Lung (tissue), 12 donors: ENCODE measurements around the gene RUVBL2. TPM values are rescaled to one million over a fixed set of nuclear protein-coding genes. Genes with fewer than 3 reads are reported as not detected.

ENCODE experiments used
- ATAC-seq: fragments of 200-7000 bp; cut with Tn5 transposase; one replicate; pipeline ENCODE4 v1.9.1; 2020; ENCODE audit warnings: moderate number of reproducible peaks; ENCODE audit not compliant: insufficient read depth, low FRiP score
- DNase-seq, 3 donors: peaks; one replicate each; pipeline ENCODE4 v3.0.0-alpha.2; 2013 to 2017
- H3K27ac ChIP-seq, 2 donors: one replicate each; pipeline ENCODE4 v1.5.1; 2013; ENCODE audit warnings: mild to moderate bottlenecking in 2 of 2, moderate library complexity in 2 of 2, control low read depth in 1 of 2, inconsistent platforms in 1 of 2, low read depth in 1 of 2, low read length in 1 of 2
- H3K27me3 ChIP-seq, 3 donors: one replicate each; pipeline ENCODE4 v1.5.1; 2013; ENCODE audit warnings: low read length in 2 of 3; ENCODE audit not compliant: control insufficient read depth in 3 of 3, insufficient read depth in 3 of 3
- H3K36me3 ChIP-seq, 4 donors: one replicate each; pipeline ENCODE4 v1.5.1; 2013; ENCODE audit warnings: low read length in 4 of 4, mild to moderate bottlenecking in 1 of 4, moderate library complexity in 1 of 4; ENCODE audit not compliant: control insufficient read depth in 4 of 4, insufficient read depth in 4 of 4
- H3K4me1 ChIP-seq, 5 donors: one replicate each; pipeline ENCODE4 v1.5.1; 2013; ENCODE audit warnings: low read length in 5 of 5, mild to moderate bottlenecking in 2 of 5, moderate library complexity in 1 of 5; ENCODE audit not compliant: control insufficient read depth in 5 of 5, insufficient read depth in 5 of 5
- H3K4me3 ChIP-seq: one replicate; pipeline ENCODE4 v1.5.1; 2013; ENCODE audit warnings: mild to moderate bottlenecking, control low read depth, moderate library complexity
- H3K9ac ChIP-seq, 2 donors: one replicate each; pipeline ENCODE4 v1.5.1; 2013; ENCODE audit warnings: low read length in 2 of 2, control low read depth in 1 of 2; ENCODE audit not compliant: insufficient read depth in 1 of 2
- H3K9me3 ChIP-seq, 4 donors: one replicate each; pipeline ENCODE4 v1.5.1; 2013; ENCODE audit warnings: low read length in 3 of 4, mild to moderate bottlenecking in 1 of 4, moderate library complexity in 1 of 4; ENCODE audit not compliant: control insufficient read depth in 4 of 4, insufficient read depth in 3 of 4
- CTCF ChIP-seq: IDR thresholded peaks from 2 replicates; pipeline ENCODE4 v1.5.1; 2012; ENCODE audit warnings: mild to moderate bottlenecking; ENCODE audit errors: control extremely low read depth, extremely low read depth
- WGBS, 2 donors: extraction: QIAGEN DNeasy Blood & Tissue Kit; methylation state at CpG; one replicate each; pipeline ENCODE4 v1.1.7; 2013; 5-methylcytosine and 5-hydroxymethylcytosine counted together
- polyA plus RNA-seq, 2 donors: library from polyadenylated mRNA; stranded (reverse); fragments of 200-250 nt; gene quantifications; one replicate each; pipeline ENCODE4 v1.2.1, GENCODE V29; 2013
- total RNA-seq, 2 donors: library from RNA; depleted of rRNA in 1 of 2; stranded (reverse); fragments of >200 nt in 1 of 2; gene quantifications; one replicate each; pipeline ENCODE4 v1.2.1, GENCODE V29; 2014 to 2021
- donor health status: control.
- donor health status: control.
- donor health status: Bipolar disorder and iron deficiency.
- donor health status: healthy.
- donor health status: DM: yes; HTN: yes; CAD: no.

Gene RUVBL2
- total and polyA plus RNA-seq, 4 donors, result 80.7 to 112 (median 96.8) TPM

GRCh38 chr19:48970923-48971395, 22.7 kb upstream of the RUVBL2 start:
- peak; percentile 96 for TF ChIP-seq CTCF
- DNase-seq (peak; percentile 86 to 89 (median 87)), ATAC-seq (peak; percentile 66)
- Histone ChIP-seq H3K9ac (no peak overlapping the region), H3K36me3 (peaks cover 16 to 57% (median 30%) of the 10 kb centered on the region in 4 donors), H3K27me3 (no peaks in the 10 kb centered on the region), H3K27ac (peak overlapping the region in 1 of 2 donors; percentile 17), H3K4me1 (peaks cover 0 to 11% (median 0%) of the 10 kb centered on the region in 5 donors), H3K9me3 (no peaks in the 10 kb centered on the region), H3K4me3 (no peak overlapping the region)
- WGBS, 2 donors, result 16 to 17% methylated on average over 19 of the region's 19 CpGs

- no peak overlapping the region for H3K4me3 ChIP-seq
- H3K9me3 ChIP-seq, result no peaks in the 10 kb centered on the region
- WGBS, 2 donors, result 88 to 89% methylated on average over 13 of the region's 13 CpGs
- DNase-seq (peak in 2 of 3 donors; percentile 37 to 40), ATAC-seq (no peak)
- no peaks in the 10 kb centered on the region for H3K27me3 ChIP-seq
- peaks cover 15 to 28% (median 21%) of the 10 kb centered on the region in 4 donors for H3K36me3 ChIP-seq
- peaks cover 0 to 2% (median 0%) of the 10 kb centered on the region in 5 donors for H3K4me1 ChIP-seq
- TF ChIP-seq CTCF, result no peak
- no peak overlapping the region for H3K27ac ChIP-seq
- no peak overlapping the region for H3K9ac ChIP-seq
Measured at GRCh38 chr19:48975947-48976847, 17.5 kb upstream of the RUVBL2 start.

GRCh38 chr19:48977061-48977460, 16.6 kb upstream of the RUVBL2 start:
- Histone ChIP-seq H3K27ac (no peak overlapping the region), H3K36me3 (peaks cover 17 to 28% (median 21%) of the 10 kb centered on the region in 4 donors), H3K4me1 (peaks cover 0 to 2% (median 0%) of the 10 kb centered on the region in 5 donors), H3K9me3 (no peaks in the 10 kb centered on the region), H3K27me3 (no peaks in the 10 kb centered on the region), H3K4me3 (no peak overlapping the region), H3K9ac (no peak overlapping the region)
- DNase-seq, result no peak
- no peak for TF ChIP-seq CTCF
- WGBS, 2 donors, result 65 to 78% methylated on average over 2 of the region's 2 CpGs
- ATAC-seq, result no peak
